ENCODE results near the gene TPSAB1. TPM values are rescaled to one million over a fixed set of nuclear protein-coding genes. Genes with fewer than 3 reads are reported as not detected.

Gene TPSAB1
- total and polyA plus RNA-seq, 9 donors, result 0.83 to 16.2 (median 8.3) TPM; not detected in 2

DNA sequence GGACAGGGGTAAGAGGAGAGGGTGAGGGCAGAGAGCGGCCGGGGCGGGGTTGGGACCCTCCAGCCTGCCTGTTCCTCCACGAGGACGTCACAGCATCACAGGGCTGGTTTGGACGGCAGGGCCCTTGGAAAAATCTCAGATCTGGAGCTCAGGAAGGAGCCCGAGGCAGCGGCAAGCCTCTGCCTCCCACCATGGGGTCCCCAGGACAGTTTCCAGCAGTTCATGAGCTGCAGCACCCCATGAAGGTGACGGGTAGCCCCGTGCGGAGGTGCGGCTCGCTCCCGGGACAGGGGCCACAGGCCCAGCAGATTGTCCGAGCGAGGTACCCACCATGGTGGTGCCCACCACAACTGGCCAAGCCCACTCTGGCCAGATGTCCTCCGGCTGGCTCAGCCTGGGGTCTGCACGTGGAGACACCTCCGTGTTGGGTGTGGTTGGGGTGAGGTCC lies 36.7 kb downstream of the TPSAB1 start:
- intact Hi-C loops (cut with DNase I), result no loop called here
- no peaks in the 10 kb centered on the region for H3K4me1 ChIP-seq (ENCODE audit: insufficient read depth)
- no peaks in the 10 kb centered on the region for H3K27me3 ChIP-seq
- no peak overlapping the region for H3K4me3 ChIP-seq
- TF ChIP-seq EP300 (IDR thresholded peaks at IDR 0.05) (no peak), POLR2A (IDR thresholded peaks at IDR 0.05) (no peak)
- TF ChIP-seq, protein P1, sequence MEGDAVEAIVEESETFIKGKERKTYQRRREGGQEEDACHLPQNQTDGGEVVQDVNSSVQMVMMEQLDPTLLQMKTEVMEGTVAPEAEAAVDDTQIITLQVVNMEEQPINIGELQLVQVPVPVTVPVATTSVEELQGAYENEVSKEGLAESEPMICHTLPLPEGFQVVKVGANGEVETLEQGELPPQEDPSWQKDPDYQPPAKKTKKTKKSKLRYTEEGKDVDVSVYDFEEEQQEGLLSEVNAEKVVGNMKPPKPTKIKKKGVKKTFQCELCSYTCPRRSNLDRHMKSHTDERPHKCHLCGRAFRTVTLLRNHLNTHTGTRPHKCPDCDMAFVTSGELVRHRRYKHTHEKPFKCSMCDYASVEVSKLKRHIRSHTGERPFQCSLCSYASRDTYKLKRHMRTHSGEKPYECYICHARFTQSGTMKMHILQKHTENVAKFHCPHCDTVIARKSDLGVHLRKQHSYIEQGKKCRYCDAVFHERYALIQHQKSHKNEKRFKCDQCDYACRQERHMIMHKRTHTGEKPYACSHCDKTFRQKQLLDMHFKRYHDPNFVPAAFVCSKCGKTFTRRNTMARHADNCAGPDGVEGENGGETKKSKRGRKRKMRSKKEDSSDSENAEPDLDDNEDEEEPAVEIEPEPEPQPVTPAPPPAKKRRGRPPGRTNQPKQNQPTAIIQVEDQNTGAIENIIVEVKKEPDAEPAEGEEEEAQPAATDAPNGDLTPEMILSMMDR (IDR thresholded peaks at IDR 0.05), result no peak
- no peaks in the 10 kb centered on the region for H3K36me3 ChIP-seq
- no peak overlapping the region for H3K27ac ChIP-seq
- no peak for DNase-seq
- H3K9me3 ChIP-seq, result no peaks in the 10 kb centered on the region
- 66 to 76% (median 72%) methylated on average over 16 to 19 of the region's 19 CpGs for WGBS, 3 donors

DNA sequence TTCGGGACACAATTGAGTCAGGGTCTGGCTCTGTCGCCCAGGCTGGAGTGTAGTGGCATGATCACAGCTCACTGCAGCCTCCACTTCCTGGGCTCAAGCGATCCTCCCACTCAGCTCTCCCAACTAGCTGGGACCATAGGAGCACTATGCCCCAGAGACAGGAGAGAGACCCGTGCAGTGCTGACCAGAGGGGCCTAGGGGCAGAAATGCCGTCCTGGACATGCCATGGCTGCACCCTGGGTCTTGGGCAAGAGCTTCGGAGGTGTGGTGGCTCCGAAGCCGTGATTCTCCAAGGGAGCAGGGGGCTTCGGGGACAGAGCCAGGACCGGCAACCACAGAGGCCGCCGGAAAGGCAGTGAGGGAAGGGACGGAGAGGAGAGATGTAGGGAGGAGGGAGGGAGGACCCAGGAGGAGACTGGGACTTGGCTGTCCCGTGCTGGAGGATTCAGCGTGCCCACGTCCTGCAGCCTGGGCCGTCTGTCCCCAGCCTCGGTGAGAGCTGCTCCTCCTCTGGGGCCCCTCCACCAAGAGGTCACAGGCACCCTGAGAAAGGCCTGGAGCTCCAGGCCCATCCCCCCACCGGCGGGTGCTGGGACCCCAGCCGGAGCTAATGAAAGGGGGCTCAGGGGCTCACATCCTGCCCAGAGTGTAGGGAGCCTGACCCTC lies 37.2 kb downstream of the TPSAB1 start:
- TF ChIP-seq, protein P1 (IDR thresholded peaks at IDR 0.05), result no peak
- TF ChIP-seq EP300 (IDR thresholded peaks at IDR 0.05) (no peak), POLR2A (IDR thresholded peaks at IDR 0.05) (no peak)
- no peaks in the 10 kb centered on the region for H3K9me3 ChIP-seq
- no peaks in the 10 kb centered on the region for H3K36me3 ChIP-seq

DNA sequence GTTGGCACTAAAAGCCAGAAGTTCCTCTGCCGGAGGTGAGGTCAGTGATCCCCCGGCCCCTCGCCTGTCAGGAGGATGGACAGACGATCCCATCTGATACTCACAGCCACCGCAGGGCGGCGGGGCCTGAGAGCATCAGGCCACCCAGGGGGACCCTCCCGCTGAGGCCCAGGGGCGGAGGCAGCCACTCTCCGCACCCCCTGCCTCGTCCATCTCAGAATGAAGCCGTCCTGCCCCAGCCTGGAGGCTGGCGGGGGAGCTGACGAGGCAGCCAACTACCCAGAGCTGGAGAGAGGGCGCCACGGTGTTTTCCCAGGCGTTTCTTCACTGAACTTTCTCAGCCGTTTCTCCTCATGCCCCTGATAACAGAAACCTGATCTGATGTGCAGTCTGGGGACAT lies 38.0 kb downstream of the TPSAB1 start:
- no peak for TF ChIP-seq EP300 (IDR thresholded peaks at IDR 0.05)
- TF ChIP-seq POLR2A (IDR thresholded peaks at IDR 0.05), result no peak
- TF ChIP-seq, protein P1 (IDR thresholded peaks at IDR 0.05), result no peak
- H3K4me1 ChIP-seq (ENCODE audit: insufficient read depth), result no peaks in the 10 kb centered on the region
- no peak for DNase-seq
- intact Hi-C loops (cut with DNase I), result no loop called here
- H3K27me3 ChIP-seq, result no peaks in the 10 kb centered on the region
- H3K27ac ChIP-seq, result no peak overlapping the region
- no peaks in the 10 kb centered on the region for H3K9me3 ChIP-seq
- H3K36me3 ChIP-seq, result no peaks in the 10 kb centered on the region
- H3K4me3 ChIP-seq, result no peak overlapping the region
- WGBS, 3 donors, result 12 to 27% (median 24%) methylated on average over 11 to 18 of the region's 18 CpGs

More for the DNA sequence above, 37.2 kb downstream of the TPSAB1 start:
- Histone ChIP-seq H3K27ac (no peak overlapping the region), H3K4me3 (no peak overlapping the region), H3K4me1 (ENCODE audit: insufficient read depth) (no peaks in the 10 kb centered on the region), H3K27me3 (no peaks in the 10 kb centered on the region)
- intact Hi-C loops (cut with DNase I), result no loop called here
- WGBS, 3 donors, result 35 to 51% (median 37%) methylated on average over 20 to 21 of the region's 21 CpGs
- no peak for DNase-seq

DNA sequence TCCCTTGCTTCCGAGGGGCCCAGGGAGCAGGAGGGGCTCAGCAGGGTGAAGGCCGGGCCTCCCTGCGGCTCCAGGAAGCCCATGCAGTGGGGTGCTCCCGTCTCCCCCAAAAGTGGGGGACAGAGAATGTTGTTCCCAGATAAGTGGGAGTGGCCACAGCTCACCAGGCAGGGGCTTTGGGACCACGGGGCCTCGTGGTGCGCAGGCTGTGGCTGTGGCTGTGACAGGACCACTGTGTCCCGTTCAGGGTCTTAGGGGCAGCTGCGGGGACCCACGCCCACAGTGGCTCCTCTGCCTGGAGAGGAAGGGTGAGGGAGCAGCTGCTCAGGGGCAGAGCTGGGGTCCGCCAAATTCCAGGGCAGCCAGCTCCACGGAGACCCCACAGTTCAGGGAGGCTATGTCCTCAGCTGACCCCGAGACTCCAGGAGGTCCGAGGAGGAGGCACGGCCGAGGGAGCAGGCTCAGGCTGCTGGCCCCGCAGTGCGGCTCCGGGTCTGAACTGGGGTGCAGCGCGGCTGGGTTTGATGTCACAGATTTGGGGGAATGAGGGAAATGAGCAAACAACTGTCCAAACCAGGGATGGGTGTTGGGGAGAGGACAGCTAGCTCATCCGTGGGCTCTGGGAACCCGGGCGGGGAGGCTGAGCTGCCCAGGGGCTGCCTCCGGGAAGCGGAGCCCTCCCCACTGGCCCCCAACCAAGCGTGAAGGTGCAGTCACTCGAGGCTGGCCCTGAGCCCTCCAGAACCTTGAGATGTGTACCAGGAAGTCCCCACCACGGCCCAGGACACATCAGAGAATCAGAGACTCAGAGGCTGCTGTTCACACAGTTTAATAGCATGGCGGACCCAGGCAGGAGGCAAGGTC lies 38.8 kb downstream of the TPSAB1 start:
- no peaks in the 10 kb centered on the region for H3K36me3 ChIP-seq
- TF ChIP-seq, protein P1 (IDR thresholded peaks at IDR 0.05), result no peak
- TF ChIP-seq EP300 (IDR thresholded peaks at IDR 0.05) (no peak), POLR2A (IDR thresholded peaks at IDR 0.05) (no peak)
- H3K9me3 ChIP-seq, result no peaks in the 10 kb centered on the region
- no peaks in the 10 kb centered on the region for H3K4me1 ChIP-seq (ENCODE audit: insufficient read depth)
- H3K4me3 ChIP-seq, result no peak overlapping the region
- intact Hi-C loops (cut with DNase I), result no loop called here
- H3K27me3 ChIP-seq, result no peaks in the 10 kb centered on the region
- H3K27ac ChIP-seq, result no peak overlapping the region
- no peak for DNase-seq
- WGBS, 3 donors, result 68 to 74% (median 71%) methylated on average over 30 of the region's 30 CpGs

All from ovary (tissue), 9 donors.